Erythroblast (primary cell): Measurements from ENCODE around the gene DOHH.

Source experiments
- GATA1 ChIP-seq: IDR thresholded peaks from 2 replicates; pipeline ENCODE4 v1.6.1; 2011; ENCODE audit warnings: low read depth, mild to moderate bottlenecking, control low read depth, low read length, moderate library complexity
- POLR2A ChIP-seq: IDR thresholded peaks from 2 replicates; pipeline ENCODE4 v1.6.1; 2011; ENCODE audit warnings: mild to moderate bottlenecking, low read length

DNA sequence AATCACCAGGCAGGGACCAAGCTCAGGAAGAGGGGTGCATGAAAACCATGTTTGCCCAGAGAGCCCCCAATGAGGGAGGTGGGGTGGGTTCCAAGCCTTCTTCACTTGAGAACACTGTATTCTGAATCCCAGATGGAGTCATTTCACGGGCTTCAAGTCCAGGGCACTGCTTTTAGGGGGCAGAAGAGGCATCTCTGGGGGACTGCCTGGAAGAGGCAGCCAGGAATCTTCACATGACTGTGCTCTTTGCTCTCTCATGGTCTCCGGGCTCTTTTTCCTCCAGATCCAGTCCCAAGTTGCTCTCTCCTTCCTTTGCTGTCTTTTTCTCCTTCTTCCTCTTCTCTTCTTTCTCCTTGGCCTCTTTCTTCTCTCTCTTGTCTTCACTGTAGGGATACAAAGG lies 25.9 kb downstream of the DOHH start:
- no peak for TF ChIP-seq POLR2A
- TF ChIP-seq GATA1, result no peak
